ENCODE results near the gene MYB. TPM values are rescaled to one million over a fixed set of nuclear protein-coding genes. Genes with fewer than 3 reads are reported as not detected.
A peak's percentile ranks its signal among the peaks of the same experiment; 100 is the strongest.

MYB gene
- total RNA-seq, 1 experiment from 2014 or later, result 6.1 TPM

- 0 out of 2 replicates have a peak, but pooled peaks cover 3% of the 10 kb centered on the region for H3K27me3 Mint-ChIP-seq (ENCODE audit: low read depth)
- peaks cover 65% of the 10 kb centered on the region for H3K4me1 Mint-ChIP-seq
- H3K36me3 Mint-ChIP-seq, result no peaks in the 10 kb centered on the region; the same call in 1 of the 2 replicates
- DNase-seq (ENCODE audit: low spot score) (peak; percentile 57), ATAC-seq (peak; percentile 91)
- CTCF ChIA-PET, result interaction anchor here (0.5 to 2.1 kb wide), 4 partner anchors 20 to 131 kb away, joined by 3 to 6 read pairs (median 5); no protein-coding TSS in a partner anchor
- H3K4me3 Mint-ChIP-seq, result peak overlapping the region; percentile 33; the same call in 1 of the 2 replicates
- peak overlapping the region; percentile 95 for H3K27ac Mint-ChIP-seq
- peaks cover 32% of the 10 kb centered on the region for H3K9me3 Mint-ChIP-seq
- POLR2A ChIA-PET, result no interaction called here
- TF ChIP-seq, protein P1, sequence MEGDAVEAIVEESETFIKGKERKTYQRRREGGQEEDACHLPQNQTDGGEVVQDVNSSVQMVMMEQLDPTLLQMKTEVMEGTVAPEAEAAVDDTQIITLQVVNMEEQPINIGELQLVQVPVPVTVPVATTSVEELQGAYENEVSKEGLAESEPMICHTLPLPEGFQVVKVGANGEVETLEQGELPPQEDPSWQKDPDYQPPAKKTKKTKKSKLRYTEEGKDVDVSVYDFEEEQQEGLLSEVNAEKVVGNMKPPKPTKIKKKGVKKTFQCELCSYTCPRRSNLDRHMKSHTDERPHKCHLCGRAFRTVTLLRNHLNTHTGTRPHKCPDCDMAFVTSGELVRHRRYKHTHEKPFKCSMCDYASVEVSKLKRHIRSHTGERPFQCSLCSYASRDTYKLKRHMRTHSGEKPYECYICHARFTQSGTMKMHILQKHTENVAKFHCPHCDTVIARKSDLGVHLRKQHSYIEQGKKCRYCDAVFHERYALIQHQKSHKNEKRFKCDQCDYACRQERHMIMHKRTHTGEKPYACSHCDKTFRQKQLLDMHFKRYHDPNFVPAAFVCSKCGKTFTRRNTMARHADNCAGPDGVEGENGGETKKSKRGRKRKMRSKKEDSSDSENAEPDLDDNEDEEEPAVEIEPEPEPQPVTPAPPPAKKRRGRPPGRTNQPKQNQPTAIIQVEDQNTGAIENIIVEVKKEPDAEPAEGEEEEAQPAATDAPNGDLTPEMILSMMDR (IDR thresholded peaks at IDR 0.05), result no peak
- no peak for TF ChIP-seq CDX4 (CRISPR knock-in tag; IDR thresholded peaks at IDR 0.05; ENCODE audit: borderline replicate concordance)
- TF ChIP-seq, protein P2, sequence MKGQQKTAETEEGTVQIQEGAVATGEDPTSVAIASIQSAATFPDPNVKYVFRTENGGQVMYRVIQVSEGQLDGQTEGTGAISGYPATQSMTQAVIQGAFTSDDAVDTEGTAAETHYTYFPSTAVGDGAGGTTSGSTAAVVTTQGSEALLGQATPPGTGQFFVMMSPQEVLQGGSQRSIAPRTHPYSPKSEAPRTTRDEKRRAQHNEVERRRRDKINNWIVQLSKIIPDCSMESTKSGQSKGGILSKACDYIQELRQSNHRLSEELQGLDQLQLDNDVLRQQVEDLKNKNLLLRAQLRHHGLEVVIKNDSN (CRISPR knock-in tag; IDR thresholded peaks at IDR 0.05), result no peak
- TF ChIP-seq ZNF423 (CRISPR knock-in tag; IDR thresholded peaks at IDR 0.05), result peak; percentile 28; the same call in 1 of the 2 replicates
- TF ChIP-seq FOXP1 (CRISPR knock-in tag; IDR thresholded peaks at IDR 0.05; ENCODE audit: borderline replicate concordance), result no peak
- TF ChIP-seq GTF2I (CRISPR knock-in tag; conservative IDR thresholded peaks at IDR 0.05), result no peak
- TF ChIP-seq ATF1 (CRISPR knock-in tag; IDR thresholded peaks at IDR 0.05), result no peak
- no peak for TF ChIP-seq PRRX2 (CRISPR knock-in tag; IDR thresholded peaks at IDR 0.05)
- no peak for TF ChIP-seq ZNF671 (CRISPR knock-in tag; IDR thresholded peaks at IDR 0.05)
- no peak for TF ChIP-seq FOXJ3 (CRISPR knock-in tag; IDR thresholded peaks at IDR 0.05; ENCODE audit: borderline replicate concordance)
- TF ChIP-seq STAT6 (CRISPR knock-in tag; conservative IDR thresholded peaks at IDR 0.05; ENCODE audit: low read depth), result no peak
- no peak for TF ChIP-seq ZNF219 (CRISPR knock-in tag; IDR thresholded peaks at IDR 0.05; ENCODE audit: borderline replicate concordance)
- no peak for TF ChIP-seq JAZF1 (CRISPR knock-in tag; IDR thresholded peaks at IDR 0.05)
- TF ChIP-seq, protein P3, sequence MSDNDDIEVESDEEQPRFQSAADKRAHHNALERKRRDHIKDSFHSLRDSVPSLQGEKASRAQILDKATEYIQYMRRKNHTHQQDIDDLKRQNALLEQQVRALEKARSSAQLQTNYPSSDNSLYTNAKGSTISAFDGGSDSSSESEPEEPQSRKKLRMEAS (CRISPR knock-in tag; IDR thresholded peaks at IDR 0.05), result no peak
- TF ChIP-seq, protein P4, sequence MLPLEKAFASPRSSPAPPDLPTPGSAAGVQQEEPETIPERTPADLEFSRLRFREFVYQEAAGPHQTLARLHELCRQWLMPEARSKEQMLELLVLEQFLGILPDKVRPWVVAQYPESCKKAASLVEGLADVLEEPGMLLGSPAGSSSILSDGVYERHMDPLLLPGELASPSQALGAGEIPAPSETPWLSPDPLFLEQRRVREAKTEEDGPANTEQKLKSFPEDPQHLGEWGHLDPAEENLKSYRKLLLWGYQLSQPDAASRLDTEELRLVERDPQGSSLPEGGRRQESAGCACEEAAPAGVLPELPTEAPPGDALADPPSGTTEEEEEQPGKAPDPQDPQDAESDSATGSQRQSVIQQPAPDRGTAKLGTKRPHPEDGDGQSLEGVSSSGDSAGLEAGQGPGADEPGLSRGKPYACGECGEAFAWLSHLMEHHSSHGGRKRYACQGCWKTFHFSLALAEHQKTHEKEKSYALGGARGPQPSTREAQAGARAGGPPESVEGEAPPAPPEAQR (CRISPR knock-in tag; IDR thresholded peaks at IDR 0.05), result no peak
- no peak for TF ChIP-seq NFATC4 (CRISPR knock-in tag; IDR thresholded peaks at IDR 0.05)
- TF ChIP-seq, protein P5, sequence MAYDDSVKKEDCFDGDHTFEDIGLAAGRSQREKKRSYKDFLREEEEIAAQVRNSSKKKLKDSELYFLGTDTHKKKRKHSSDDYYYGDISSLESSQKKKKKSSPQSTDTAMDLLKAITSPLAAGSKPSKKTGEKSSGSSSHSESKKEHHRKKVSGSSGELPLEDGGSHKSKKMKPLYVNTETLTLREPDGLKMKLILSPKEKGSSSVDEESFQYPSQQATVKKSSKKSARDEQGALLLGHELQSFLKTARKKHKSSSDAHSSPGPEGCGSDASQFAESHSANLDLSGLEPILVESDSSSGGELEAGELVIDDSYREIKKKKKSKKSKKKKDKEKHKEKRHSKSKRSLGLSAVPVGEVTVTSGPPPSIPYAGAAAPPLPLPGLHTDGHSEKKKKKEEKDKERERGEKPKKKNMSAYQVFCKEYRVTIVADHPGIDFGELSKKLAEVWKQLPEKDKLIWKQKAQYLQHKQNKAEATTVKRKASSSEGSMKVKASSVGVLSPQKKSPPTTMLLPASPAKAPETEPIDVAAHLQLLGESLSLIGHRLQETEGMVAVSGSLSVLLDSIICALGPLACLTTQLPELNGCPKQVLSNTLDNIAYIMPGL (CRISPR knock-in tag; IDR thresholded peaks at IDR 0.05), result no peak
- no peak for TF ChIP-seq JUN (CRISPR knock-in tag; IDR thresholded peaks at IDR 0.05)
- TF ChIP-seq CREM (CRISPR knock-in tag; IDR thresholded peaks at IDR 0.05), result 0 out of 2 replicates have a peak, but pooled peaks have one; percentile 44
- TF ChIP-seq NR2C2 (CRISPR knock-in tag; IDR thresholded peaks at IDR 0.05), result no peak
- TF ChIP-seq, protein P6, sequence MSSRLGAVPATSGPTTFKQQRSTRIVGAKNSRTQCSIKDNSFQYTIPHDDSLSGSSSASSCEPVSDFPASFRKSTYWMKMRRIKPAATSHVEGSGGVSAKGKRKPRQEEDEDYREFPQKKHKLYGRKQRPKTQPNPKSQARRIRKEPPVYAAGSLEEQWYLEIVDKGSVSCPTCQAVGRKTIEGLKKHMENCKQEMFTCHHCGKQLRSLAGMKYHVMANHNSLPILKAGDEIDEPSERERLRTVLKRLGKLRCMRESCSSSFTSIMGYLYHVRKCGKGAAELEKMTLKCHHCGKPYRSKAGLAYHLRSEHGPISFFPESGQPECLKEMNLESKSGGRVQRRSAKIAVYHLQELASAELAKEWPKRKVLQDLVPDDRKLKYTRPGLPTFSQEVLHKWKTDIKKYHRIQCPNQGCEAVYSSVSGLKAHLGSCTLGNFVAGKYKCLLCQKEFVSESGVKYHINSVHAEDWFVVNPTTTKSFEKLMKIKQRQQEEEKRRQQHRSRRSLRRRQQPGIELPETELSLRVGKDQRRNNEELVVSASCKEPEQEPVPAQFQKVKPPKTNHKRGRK (CRISPR knock-in tag; IDR thresholded peaks at IDR 0.05; ENCODE audit: borderline replicate concordance), result no peak
- no peak for TF ChIP-seq IRF2 (CRISPR knock-in tag; IDR thresholded peaks at IDR 0.05; ENCODE audit: borderline replicate concordance, low read depth)
- TF ChIP-seq ZNF138 (CRISPR knock-in tag; conservative IDR thresholded peaks at IDR 0.05), result no peak
- TF ChIP-seq, protein P7, sequence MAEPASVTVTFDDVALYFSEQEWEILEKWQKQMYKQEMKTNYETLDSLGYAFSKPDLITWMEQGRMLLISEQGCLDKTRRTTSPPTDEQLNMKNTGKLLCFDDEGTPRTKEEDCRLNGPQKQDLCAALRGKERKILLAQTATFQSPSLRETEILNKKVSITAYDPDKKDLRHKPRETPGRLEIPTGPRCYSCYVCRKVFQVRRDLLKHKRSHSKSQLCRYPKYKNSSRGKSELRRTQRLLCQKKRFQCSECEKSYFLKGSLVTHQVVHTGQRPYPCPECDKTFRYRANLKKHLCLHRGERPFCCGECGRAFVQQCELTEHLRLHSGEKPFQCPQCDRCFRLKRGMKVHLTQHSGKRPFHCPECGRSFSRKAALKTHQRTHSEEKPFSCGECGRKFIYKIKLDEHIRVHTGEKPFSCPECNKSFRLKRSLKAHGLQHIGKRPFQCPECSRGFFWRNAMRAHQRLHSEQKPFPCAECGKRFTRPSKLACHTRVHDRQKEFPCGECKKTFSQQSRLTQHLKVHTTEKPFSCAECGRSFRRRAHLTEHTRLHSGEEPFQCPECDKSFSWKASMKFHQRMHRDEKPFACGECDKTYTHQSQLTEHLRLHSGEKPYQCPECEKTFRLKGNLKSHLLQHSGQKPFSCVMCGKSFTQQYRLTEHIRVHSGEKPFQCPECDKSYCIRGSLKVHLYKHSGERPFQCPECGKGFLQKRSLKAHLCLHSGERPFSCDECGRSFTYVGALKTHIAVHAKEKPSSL (CRISPR knock-in tag; conservative IDR thresholded peaks at IDR 0.05), result no peak
Observed at GRCh38 chr6:135250751-135251497, 69.8 kb downstream of the MYB start.

All from WTC11 (cell line).